ENCODE measurements around the gene GIPC3.

Gene GIPC3

DNA sequence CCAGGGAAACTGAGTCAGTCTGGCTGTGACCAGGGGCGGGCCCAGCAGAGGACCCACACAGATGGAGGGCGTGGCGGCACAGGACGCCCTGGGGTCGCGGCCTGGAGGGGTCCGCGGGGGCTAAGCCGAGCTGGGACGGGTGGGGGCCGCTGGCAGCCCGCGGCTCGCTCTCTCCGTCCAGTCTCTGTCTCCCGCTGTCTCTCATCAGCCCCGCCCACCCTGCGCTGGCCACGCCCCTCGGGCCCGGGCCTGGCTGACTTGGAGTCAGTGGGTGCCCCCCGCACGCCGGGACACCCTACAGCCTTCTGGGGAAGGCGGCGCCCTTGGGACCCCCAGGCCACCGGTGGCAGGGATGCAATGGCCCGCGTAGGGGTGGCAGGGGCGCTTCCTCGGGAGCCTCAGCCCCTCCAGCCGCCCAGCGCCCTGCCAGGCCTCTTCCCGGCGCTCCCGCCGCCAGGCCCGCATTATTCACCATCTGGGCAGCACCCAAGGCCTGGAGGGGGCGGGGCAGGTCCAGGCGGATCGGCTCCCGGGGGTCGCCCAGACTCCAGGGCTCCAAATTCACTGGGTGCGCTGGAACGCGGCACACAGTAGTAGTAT lies 21.5 kb downstream of the GIPC3 start, which contains the start of gene TBXA2R:
TSS of gene TBXA2R (minus strand) at position 186 of the 600 bp plus-strand sequence. CDS start 6,241 bp downstream, outside the sequence.
- peak; percentile 77 for DNase-seq

DNA sequence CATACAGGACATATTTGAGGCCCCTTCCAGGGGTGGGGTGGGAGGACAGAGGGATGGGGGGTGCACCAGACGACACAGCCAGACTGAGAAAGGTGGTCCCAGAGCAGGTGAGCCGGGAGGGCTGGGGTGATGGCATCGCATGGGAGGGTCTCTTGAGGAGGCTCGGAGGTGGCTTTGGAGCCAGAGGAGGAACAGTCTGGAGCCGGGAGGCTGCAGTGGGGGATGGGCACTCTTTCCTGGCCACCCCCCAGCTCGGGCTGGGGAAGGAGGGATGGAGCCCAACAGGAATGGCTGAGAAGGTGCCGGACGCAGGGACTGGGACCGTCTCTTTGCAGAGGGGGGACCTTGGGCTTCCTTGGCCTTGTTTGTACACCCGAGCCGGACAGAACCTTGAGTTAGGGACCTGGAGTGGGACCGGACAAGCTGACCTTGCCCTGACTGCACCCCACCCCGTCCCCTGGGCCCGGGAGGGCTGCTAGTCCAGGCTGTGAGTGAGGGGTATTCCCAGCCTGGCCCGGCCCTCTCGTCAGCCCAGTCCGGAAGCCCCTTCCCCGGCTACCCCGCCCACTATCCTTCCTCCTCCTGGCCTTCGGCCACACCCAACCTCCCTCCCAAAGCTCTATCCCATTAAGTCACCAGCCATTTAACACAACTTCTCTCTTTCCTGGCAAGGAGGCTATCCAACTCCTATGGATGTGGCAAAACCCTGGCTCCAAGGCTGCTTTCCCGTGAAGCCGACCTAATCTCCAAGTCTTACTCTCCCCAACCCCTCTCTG lies 22.2 kb downstream of the GIPC3 start:
- DNase-seq = no peak

DNA sequence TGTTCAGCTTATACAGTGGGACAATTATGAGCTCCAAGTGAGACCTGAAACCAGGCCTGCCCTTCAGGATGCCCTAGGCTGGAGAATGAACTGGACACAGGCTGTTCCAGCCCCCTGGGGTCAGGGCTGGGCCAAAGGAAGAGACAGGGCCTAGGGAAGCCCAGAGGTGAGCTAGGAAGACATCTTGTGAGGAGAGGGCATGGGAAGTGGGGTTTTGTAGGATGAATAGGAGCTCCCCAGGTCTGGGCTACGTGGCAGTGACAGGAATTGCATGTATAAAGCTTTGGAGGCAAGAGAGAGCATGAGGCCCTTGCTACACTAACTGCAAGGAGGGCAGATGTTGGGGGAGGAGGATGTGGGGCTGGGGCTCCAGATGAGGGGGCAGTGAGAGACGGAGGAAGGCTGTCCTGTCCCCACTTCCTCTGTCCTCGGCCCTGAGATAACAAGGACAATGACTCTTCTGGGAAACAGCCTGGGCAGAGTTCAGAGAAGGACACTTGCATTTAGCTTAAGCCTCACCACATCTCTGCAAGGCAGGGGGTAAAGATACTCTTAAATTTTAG lies 22.9 kb downstream of the GIPC3 start:
- no peak for DNase-seq

DNA sequence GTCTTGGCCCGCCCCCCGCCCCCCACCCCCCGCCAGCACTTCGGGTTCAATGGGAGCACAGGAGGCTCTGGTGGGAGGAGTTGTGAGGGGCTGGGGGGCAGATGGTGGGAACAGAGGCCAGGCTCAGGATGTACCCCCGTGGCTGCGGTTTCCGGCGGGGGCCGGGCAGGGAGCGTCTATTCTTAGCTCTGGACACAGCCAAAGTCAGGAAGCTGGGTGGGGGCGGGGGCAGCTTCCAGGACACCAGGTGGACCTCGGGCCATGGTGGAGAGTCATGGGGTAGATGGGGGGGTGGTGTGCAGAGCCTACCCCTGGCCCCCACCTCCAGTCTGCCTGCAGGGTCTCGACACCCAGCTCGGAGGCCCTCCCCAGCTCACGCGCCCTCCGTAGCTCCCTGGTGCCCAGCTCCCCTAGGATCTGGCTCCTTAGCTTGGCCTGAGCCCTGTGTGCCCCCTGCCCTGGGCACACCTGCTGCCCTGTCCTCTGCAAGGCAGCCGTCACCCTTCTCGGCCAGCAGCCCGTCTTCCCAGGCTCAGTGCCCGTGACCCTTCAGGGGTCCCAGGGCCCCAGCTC lies 23.6 kb downstream of the GIPC3 start:
- no peak for DNase-seq

DNA sequence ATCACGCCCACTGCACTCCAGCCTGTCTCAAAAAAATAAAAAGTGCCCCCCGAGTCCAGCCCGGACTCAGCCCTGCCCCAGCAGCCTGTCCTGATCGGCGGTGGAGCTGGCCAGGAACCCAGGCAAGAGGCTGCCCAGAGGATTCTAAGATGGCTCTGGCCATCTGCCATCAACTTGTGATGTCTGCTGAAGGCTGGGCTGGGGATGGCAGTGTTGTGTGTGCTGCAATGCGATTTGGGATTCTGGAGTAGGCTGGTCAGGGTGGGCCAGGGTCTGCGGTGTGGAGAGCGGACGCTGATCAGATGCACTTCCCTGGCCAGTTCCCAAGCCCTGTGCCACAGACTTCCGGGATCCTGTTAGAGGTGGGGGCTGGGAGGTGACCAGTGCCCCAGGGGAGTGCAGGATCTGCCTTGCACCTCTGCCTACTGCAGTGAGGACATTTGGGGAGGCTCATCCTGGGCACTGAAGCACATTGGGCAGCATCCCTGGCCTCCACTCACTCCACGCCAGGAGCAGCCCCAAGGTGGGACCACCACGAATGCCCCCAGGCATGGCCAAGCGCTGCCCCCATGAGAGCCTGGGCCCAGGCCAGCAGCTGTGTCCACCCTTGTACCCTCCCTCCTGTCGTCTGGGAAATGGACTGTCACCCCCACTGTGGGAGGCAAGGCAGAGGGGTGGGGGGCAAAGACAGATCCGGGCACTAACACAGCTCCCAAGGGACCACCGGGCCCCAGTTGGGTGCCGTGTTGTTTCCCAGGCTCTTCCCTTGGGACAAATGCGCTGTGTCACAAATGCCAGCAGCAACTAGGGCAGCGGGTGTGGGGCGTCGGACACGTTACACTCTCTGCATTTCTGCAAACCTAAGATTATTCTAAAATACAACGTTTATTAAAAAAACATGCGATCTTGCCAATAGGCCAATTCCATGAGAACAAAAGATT lies 24.8 kb downstream of the GIPC3 start:
- no peak for DNase-seq

DNA sequence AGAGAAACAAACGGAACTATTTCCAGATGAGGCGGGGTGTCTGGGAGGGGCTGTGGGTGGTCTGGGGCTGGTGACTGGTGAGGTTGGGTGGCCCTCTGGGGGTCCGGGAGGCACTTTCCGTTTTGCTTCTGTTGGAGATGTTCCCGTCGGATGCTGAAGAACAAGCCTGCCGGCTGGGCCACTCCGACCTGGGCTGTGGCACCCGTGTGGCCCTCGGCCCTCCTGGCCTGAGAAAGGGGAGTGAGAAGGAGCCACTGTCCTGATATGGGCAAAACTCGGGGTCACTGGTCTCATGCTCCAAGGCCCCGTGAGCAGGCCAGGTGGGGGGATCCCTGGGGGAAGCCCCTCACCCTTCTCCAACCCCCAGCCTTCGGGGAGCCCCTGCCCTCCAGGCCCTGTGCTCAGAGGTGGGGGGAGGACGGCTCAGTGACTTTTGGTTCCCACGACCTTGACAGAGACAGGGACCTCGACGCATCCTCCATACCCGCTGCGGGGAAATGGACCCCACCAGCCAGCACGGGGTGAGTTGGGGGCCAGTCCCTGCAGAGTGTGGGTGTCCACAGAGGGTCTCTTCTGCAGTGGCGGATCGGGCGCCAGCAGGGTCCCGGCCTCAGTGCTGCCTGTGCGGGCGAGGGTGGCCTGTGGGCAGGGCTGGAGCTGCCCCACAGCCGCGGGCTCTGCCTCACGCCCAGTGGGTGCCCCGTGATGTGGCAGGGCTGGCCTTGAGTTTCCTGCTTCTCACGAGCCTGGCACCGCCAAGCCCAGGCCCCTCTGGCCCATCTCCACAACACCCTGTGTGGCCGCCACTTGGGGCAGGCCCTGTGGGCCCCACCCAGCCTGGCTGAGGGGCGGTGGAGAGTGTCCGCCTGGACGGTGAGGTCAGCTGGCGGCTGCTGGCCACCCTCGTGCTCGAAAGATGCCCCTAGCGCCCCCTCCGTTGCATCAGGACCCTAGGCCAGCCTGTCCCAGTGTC lies 25.8 kb downstream of the GIPC3 start:
- DNase-seq = no peak

DNA sequence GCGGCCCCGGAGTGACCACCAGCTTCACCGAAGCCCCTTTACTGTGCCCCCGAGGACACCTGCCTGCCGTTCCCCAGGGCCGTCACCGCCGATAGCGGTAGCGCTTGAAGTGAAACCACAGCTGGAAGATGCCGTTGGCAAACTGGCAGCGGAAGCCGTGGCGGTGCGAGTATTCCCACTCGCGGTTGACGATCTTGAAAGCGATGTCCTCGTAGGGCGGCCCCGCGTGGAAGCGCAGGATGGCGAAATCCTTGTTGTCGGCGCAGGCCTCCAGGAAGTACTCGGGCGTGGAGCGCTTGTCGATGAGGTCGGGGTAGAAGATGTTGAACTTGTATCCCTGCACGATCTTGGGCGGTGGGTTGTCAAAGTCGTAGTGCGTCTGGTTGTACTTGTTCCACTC lies 26.6 kb downstream of the GIPC3 start:
- DNase-seq = no peak

DNA sequence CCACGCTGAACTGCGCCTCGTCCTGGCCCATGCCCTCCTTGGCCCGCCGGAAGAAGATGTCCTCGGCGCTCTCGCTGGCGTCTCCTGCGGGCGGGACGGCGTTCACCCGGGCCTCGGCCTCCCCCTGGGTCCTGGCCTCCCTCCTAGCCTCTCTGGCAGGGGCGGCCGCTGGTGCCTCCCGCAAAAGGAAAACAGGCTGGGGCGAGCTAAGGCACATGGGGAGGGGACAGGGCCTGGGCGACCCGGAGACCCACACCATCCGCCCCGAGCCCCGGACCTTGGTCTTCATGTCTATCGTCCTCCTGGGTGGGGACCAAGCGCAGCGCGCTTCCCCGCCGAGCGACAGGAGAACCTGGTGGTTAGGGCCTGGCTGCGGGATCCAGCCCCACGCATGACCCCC lies 27.1 kb downstream of the GIPC3 start:
- no peak for DNase-seq

DNA sequence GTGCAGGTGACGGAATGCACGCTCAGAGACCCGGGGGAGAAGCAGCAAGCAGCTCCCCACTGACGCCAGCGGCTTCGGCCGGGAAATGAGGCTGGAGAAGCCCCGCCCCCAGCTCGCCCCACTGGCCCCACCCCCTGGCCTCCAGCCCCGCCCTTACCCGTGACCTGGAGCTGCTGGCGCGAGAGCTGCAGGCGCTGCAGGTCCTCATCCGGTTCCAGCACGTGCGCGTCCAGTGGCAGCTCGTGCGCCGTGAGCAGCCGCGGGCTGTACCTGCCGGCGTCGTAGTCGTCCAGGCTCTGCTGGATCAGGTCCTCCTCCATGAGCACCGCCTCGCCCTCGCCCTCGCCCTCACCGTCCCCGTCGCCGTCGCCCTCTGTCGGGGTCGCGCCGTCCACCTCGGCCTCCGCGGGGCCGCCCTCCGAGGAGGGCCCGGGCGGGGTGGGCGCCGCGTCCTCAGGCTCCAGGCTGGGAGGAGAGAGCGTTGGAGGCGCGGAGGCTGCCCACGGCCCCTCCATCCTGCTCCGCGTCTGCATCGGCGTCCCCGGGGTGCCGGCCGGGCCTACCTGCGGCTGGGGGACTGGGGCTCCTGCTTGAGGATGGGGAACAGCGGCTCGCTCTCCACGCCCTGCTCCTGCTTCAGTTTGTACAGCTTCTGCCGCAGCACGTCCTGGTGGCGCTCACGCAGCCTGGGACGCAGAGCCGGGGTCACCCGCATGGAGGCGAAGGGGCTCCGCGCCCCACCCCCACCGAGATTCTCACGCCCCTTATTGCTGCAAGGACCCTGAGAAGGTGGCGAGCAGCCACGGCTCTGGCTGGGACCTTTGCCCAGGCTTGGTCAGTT lies 27.8 kb downstream of the GIPC3 start:
- DNase-seq = no peak

DNA sequence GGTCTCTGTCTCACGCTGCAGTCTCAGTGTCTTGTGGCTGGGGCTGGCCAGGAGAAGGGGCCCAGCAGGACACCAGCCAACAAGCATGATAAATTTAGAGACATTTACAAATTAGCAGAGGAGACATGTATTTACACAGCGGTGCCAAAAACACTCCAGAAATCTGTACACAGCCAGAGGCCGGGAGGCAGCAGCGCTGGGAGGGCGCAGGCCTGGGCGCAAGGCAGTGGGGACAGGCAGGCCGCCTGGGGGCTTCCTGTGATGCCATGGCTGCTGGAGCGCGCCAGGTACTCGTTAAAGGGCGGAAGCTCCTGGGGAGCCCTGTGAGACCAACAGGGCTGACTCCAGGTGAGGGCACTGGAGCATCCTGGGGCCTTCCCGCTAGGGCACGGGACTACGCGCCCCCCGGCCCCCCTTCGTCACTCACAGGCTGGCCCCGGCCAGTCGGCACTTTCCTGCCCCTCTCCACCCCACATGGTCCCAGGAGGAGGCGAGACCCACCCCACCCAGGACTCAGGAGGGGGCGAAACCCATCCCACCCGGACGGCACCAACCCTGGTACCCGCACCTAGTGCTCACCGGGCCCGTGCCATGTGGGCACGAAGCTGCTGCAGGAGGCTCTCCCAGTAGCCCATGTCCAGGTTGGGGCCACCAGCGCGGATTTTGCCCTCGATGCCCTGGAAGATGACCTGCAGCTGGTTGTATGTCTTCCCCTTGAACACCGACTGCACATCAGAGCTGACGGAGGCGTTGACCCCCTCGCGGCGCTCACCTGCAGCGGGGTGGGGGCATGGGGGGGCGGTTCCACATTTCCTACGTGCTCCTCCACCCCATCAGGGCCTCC lies 28.8 kb downstream of the GIPC3 start:
- DNase-seq = no peak

DNA sequence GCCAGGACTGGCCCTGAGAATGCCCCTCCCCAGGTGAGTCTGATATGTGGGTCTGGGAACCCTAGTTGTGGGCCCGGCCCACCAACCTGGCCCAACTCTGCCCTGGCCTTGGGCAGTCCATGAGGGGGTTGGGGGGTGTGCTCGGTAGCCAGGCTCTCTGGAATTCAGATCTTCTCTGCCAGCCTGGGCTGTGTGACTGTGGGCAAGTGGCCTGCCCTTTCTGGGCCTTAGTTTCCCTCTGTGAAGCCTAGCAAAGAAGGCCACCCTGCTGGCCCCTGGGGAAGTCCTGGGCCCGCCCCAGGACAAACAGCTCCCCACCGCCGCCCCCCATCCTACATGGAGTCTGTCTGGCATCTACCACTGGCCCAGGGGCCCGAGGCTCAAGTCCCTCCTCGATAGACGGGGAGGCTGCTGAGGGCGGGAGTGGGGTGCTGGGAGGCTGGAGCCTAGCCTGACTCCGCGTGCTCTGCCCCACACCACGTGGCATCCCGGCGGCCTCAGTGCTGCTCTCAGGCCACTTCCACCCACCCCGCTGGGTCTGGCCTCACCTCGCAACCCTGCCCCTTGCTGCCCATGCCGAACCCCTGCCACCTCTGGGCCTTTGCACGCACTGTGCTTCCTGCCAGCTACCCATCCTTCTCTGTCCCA lies 29.7 kb downstream of the GIPC3 start:
- no peak for DNase-seq

DNA sequence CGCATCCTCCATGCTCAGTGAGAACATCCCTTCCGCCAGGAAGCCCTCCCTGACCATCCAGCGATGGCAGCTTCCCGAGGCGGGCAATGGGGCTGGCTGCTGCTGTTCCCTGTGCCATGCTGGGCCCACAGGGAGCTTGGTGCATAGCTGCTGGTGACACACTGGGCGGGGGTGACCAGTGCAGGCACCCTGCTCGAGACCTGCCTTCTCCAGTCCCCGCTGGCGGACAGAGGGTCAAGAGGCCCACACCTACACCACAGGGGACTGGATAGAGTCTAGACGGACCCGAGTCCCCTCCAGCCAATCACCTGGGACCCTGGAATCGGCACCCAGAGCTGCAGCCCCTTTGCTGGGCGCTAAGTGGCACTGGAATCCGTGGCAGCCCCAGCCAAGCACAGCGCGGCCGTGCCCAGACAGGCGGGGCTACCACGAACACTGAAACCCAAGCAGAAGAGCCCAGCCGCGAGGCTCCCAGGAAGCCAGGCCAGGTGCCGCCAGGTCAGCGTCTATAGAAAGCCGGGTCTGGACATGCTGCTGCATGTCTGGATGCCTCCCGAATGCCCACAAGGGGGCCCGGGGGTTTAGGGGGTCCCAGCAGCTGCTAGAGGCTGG lies 30.4 kb downstream of the GIPC3 start:
- no peak for DNase-seq

DNA sequence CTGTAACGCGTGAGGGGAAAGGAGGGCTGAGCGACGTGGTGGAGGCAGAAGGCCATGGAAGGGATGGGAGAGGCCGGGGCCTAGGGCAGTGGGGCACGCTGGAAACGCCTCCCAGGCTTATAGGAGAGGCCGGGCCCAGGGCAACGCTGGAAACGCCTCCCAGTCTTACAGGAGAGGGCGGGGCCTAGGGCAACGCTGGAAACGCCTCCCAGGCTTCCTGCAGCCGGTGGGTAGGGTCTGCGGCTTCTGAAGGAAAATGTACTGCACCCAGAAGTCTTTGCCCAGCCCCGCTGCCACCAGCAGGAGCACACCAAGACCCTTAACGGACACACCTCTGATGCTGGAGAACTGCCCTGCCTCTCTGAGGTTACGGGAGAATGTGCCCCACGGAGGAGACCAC lies 32.2 kb downstream of the GIPC3 start:
- DNase-seq = peak; percentile 38

DNA sequence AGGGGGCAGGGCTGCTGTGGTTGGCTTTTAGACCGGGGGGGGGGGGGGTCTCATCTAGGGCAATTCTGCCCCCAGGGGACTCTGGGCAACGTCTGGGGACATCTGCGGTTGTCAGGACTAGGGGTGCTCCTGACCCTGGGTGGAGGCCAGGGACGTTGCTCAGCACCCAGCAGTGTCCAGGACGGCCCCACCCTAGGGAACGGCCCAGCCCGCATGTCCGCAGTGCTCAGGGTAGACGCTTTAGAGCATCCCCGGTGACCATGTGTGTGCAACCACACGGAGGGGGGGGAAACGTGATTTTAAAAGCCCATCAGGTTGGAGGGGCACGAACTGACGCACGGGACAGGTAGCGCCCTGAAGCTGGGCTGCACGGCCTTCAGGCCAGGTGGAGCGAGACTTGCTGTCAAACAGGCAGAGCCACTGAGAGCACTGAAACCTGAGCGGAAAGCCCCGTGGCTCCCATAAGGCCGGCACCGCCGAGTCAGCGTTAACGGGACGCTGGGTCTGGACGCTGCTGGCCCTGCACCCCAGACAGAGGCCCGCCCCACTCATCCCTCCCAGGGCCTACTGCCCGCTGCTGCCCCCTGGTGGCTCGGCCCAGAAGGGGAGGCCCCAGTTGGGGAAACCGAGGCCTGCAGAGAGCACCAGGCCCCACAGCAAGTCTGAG lies 33.0 kb downstream of the GIPC3 start:
- DNase-seq = peak; percentile 67

DNA sequence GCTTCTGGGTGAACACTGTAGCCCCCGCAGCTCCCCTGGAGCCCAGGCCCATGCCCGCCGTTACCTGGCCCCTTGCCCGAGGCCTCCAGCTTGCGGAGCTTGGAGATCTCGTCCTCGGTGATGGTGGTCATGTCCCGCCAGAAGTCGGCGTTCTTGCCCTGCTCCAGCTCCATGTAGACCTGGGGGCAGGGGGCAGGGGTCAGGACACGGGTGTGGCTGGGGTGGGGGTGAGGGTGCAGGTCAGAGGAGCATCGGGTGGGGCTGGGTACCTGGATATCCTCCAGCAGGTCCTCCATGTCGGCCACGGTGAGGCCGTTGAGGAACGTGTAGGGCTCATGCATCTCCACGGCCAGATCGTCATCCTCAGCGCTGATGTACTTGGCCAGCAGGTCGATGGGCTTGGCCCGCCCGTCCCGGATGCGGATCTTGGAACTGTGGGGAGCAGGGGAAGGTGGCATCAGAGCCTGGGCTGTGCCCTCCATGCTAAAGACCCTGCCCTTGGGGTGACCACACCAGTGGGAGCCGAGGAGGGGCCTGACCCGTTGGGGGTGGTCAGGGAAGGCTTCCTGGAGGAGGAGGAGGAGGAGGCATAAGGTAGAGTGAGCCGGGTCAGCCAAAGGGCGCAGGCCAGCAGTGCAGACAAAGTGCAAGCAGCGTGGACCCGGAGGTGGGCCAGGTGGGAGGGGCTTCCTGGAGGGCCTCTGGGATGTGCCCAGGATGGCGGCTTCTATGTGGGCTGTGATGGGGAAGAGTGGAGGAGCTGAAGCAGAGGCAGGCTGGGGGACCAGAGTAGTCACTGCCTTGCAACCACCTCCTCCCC lies 33.7 kb downstream of the GIPC3 start:
- DNase-seq = no peak

DNA sequence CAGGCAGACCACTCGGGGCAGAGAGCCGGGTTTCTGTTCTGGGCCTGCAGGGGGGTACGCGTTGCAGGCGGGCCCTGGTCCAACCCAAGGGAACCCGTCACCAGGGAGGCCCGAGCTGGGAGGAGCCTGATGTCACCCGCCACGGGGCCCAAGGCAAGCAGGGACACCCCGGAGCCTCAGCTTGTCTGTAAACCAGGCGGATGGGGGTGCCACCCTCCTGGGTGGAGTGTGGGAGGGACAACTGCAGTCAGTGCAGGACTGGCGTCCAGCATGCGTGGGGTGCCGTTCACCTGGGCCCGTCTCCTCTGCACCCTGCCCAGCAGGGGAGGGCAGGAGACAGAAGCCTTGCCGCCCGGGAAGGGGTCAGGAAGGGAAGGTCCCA lies 34.3 kb downstream of the GIPC3 start:
- no peak for DNase-seq

DNA sequence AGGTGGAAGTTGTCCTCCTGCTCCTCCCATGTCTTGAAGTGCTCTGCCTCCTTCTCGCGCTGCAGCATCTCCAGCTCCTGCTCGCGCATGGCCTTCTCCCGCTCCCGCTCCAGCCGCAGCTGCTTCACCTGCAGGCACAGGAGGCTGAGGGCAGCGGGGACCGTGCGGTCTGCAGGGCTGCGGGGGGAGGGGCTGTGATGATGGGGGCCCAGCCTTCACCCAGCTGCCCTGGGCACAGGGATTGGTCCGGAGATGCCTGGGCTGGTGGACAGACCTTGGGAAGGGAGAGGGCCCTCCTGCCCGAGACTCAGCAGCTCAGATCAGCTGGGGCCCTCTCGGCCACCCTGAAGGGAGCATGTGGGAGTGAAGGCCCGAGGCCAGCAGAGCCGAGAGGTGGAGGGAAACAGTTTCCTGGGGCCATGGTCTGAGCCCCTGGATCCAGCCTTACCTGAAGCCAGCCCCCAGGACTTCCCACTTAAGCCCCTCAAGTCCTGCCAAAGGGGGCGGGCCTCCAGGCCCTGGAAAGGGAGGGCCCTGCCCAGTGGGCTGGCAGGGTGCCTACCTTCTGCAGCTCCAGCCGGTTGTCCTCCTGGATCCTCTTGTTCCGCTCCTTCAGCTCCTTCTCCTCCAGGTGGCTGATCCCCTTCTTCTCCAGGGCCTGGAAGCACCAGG lies 35.0 kb downstream of the GIPC3 start:
- DNase-seq = no peak

All from stimulated activated CD4-positive, alpha-beta T cell treated with anti-CD3 and anti-CD28 coated beads, Interleukin-15, amount 100 ng/mL, for 24 hours (primary cell).